T-helper 9 cell (primary cell): Measurements from ENCODE around the gene RIPPLY3.

ENCODE experiments used
- DNase-seq: peaks from one replicate; pipeline ENCODE4 v3.0.0-alpha.2; 2020
- total RNA-seq, 2 donors: gene quantifications; one replicate each; lab custom pipeline; 2026; lab: John Stamatoyannopoulos, UW

The RIPPLY3 gene, protein sequence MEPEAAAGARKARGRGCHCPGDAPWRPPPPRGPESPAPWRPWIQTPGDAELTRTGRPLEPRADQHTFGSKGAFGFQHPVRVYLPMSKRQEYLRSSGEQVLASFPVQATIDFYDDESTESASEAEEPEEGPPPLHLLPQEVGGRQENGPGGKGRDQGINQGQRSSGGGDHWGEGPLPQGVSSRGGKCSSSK
- 0 reads per million in 2 donors for total RNA-seq

DNA sequence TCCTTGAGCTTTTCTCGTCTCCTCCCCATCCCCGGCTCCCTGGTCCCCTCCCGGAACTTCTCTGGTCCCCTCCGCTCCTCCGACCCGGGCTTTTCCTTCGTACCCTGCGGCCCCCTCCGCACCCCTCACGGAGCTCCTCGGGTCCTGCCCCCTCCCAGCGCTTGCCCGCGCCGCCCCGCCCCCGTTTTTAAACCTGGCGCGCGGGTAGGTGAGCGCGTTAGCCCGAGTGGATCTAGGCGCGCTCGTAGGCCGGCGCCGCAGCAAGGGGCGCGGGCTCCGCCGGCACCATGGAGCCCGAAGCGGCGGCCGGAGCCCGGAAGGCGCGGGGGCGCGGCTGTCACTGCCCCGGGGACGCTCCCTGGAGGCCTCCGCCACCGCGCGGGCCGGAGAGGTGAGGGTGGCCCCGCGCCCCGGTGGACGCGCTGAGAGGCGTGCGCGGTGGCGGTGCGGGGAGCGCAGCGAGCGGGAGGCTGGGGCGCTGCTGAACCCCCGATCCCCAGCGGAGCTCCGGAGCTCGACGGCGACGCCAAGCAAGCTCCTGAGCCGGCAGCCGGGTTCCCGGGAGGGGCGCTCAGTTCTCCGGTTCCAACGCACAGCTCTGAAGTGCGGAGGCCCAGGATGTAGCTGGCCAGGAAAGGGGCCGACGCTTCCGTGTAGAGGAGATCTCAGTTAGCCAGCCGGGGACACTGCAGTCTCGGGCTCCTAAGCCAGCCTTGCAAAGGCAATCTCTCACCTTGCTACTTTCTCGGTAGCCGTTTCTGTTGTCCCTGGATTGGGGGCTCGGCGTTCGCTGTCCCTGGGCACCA is at the start of gene RIPPLY3:
Gene RIPPLY3, plus strand, starts transcription at position 217 of the 806 bp plus-strand sequence. Its CDS starts 71 bp downstream, at position 288.
- no peak for DNase-seq

DNA sequence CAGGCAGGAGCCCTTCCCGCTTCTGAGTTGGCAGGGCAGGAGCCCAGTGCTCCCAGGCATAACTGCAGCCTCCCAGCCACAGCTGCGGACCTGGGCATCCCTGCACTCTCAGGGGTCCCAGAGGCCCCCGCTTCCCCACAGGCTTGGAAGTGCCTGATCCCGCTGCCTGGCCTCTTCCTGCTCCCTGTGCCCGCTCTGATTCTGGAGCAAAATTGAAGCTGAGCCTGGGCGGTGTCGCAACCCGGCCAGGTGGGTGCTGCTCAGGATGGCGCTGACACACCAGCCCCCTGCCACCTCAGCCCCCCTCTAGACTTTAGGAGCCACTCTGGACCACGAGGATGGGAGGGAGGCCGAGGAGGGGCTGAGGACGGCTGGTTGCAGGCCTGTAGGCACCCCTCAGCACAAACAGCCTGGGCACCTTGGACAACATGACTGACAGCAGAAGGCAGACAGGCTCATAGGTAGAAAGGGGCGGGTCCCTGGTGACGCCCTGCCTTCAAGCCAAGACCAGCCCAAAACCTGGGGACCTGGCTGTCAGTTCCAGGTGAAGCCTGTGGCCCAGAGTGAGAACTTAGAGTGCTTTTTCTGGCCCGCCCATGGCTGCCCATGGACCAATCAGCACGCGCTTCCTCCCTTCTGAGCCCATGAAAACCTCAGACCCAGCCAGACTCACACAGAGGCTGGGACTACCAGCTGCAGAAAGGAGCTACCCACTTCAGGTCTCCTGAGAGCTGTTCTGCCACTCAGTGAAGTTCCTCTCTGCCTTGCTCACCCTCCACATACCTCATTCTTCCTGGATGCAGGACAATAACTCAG is 47.3 kb upstream of the RIPPLY3 start:
- DNase-seq: no peak

DNA sequence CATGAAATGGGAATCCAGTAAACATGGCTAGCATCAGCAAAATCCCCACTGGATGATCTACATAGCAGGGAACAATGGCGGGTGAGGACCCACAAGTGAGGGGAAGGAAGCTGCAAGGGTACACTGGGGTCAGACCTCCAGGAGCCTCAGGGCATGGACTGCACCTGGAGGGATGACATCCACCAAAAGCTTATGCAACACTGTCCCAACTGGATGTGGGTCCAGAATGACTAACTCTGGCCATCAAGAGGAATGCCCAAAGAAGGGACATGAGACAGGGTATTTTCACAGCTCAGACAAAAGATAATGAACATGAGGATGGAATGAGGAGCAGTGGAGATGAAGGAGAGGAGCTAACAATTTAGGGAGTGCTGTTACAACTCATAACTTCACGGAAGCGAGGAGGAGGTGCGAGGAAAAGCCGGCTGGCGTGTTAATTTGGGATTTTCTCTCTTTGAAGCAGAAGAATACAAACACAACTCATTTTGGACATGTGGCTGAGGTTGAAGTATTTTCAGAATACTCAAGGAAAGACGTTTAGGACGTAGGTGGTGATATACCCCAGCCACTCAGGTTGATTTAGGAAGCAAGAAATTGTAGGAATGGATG is 45.7 kb upstream of the RIPPLY3 start:
- no peak for DNase-seq

DNA sequence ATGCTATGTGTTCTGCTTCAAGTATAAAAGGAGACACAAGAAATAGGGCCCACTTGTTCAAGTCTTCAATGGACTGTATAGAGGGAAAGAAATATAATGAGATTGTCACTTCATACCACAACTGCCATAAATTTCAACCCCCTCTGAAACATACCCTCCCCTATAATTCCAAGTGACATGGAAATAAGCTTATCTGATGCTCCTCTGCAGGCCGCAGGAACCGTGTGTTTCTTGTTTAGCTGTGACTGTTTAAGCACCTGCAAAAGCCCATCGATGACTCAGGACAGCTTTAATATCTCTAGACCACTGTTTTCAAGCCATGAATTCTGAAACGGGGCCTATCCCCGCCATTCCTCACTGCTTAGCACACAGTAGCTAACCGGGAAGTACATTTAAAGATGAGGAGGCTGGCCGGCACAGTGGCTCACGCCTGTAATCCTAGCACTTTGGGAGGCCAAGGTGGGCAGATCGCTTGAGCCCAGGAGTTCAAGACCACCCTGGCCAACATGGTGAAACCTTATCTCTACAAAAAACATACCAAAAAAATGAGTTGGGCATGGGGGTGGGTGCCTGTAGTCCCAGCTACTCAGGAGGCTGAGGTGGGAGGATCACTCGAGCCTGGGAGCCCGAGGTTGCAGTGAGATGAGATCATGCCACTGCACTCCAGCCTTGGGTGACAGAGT is 44.3 kb upstream of the RIPPLY3 start:
- DNase-seq: no peak

DNA sequence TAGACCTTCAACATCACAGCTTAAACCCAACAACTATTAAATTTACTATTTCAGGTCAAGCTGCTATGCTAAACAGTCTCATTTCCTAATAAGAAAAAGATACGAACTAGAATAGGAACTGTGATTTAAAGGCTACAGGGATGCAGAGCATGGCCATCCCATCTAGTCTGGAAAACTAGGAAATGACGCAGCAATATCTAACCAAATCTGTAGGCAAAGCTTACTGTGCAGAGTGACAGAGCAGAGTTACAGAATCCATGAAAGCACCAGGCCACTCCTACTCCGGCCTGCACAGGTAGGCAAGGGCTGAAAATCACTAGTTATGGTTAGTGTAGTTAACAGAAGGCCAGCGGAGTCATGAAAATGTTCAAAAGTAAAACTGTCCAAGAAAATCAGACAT is 42.1 kb upstream of the RIPPLY3 start:
- no peak for DNase-seq

DNA sequence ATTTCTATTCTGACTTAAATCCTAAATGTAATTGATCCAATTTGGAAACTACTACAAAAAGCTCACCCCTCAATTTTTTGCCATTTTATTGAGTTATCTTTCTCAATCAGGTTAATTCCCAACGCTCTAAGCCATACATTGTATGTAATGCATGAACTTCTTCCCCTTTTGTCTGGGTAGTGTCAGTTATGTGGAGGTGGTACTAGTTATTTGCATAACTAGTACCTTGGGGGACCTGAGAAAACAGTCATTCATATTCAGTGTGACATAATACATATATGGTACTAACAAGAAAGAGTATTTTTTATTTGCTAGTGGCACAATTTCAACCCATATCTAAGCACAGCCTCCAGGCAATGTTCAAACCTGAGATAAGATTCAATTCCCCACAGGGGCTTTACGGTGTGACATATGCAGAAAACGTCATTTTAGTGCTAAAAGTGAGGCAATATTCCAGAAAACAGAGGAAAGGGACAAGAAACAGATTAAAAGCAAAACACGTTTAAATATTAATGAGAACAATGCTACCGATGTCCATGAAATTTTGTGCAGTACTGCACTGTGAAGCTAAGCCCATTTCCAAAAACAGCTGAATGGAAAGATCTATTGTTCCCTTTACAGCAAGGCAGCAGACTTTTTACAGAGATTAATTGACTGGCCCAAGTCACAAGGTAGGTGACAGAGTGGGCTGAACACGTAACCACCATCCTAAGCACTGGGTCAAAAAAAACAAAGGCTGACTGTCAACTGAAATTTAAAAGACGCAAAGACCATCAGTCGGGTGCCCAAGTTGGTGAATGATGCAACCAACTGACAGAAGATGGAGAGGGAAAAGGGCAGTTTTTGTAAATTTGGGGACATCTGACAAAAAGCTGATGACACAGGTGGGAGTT is 41.4 kb upstream of the RIPPLY3 start:
- DNase-seq: no peak

DNA sequence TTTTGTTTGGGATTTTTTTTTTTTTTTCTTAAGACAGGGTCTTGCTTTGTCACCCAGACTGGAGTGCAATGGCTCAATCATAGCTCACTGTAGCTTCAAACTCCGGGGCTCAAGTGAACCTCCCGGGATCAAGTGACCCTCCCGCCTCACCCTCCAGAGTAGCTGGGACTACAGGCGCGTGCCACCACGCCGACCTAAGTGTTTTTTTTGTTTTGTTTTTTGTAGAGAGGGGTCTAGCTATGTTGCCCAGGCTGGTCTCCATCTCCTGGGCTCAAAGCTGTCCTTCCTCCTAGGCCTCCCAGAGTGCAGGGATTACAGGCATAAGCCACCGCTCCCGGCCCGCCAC is 40.8 kb upstream of the RIPPLY3 start:
- no peak for DNase-seq

DNA sequence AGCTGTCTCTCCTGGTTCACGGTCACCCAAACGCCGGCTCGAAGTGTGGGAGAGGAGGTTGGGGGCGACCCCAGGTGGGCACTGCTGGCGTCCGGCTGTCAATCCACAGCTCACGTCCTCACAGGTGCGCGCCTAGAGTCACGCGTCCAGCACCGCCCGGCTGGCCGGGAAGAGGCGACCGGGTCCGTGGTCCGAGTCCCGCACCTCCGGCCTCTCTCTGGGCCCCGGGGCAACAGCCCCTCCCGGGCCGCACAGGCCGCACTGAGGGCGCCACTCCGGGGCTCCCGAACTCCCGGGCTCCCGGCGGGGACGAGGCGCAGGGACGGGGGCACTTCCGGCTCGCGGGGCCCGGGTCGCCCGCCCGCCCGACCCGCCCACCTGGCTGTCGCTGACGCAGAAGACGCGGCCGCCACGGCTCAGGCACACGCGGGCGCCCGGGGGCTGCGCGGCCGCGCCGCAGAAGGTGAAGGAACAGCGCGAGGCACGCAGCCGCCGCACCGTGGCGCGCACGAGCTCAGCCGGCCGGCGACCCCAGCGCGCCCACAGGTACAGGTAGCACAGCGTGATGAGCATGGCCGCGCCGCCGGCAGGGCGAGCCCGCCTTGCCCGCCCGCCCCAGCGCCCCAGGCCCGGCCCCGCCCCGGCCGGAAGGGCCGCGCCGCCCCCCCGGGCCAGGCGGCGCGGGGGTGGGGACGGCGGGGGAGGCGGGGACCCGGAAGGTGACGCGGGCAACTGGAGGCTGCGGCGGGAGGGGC is 40.3 kb upstream of the RIPPLY3 start, which contains the start of gene HLCS:
Gene HLCS, minus strand, starts transcription at position 604 of the 755 bp plus-strand sequence. Its CDS starts 31 bp downstream, at position 573.
- DNase-seq: peak; percentile 63

DNA sequence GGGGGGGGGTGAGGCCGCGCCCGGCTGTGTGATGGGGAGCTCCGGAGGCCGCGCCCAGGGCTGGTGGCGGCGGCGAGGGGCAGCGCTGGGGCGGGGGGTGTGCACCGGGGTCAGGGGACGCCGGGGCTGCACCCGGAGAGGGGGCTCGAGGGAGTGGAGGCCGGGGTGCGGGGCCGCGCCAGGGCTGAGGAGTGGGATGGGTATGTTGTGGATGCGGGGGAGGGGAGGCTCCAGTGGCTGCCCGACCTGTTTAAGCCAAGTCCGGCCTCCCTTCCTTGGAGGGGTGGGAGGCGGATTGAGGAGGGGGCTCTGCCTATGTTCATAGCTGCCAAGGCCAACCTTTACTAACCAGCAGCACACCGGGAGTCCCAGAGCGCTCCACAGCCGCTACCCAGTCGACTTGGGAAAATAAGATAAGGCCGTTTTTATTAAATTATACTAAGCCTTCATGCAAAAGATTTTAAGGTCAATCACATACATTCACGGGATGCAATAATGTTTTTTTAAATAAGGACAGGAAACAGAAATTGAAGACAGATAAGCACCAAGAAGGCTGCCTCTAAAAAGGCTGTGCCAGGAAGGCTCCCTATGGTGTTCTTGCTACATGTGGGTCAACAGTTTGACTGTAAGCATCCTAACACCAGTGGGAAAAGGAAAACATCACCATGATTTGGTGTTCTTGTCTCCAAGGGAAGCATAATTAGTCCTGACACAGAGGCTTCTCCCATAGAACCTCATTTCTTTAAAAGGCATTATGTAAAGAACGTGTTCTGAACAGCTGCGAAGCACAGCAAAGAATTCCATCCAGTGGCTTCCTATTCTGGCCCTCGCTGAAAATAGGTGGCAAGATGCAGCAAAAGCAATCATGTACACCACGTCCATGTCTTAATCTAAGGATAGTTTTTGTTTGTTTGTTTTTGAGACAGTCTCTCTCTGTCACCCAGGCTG is 39.4 kb upstream of the RIPPLY3 start:
- DNase-seq: no peak

DNA sequence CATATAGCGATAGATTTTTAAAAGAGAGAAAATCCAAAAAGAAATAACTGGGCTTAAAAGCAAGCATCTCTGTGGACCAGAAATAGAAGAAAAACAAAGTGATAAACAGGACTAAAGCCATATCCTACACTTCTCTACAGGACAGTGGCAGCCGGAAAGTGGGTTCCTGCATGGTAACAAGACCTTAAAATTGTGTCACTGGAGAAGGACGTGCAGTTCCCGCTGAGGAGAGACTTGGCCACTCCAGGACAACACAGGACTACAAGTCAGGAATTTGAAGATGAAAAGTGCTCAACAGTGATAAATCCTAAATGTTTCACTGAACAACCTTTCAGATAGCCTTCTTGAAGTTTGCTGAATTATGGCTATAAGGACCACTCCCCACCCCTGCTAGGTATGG is 38.1 kb upstream of the RIPPLY3 start:
- no peak for DNase-seq

DNA sequence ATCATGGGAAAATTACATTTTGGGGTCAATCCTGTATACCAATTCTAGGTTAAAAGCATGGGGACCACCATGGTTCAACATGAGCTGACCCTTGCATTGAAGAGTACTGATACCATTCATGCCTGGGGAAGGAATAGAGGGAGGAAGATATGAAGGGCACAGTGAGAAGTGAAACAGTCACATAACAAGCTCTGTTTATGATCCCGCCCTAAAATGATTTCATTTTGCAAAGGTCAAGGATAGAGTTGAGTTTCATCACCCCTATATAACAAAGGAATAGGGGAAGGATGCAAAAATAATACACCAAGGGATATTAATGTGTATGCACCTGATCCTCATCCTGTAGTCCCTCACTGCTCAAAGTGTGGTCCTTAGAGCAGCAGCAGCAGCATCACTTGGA is 37.5 kb upstream of the RIPPLY3 start:
- no peak for DNase-seq

DNA sequence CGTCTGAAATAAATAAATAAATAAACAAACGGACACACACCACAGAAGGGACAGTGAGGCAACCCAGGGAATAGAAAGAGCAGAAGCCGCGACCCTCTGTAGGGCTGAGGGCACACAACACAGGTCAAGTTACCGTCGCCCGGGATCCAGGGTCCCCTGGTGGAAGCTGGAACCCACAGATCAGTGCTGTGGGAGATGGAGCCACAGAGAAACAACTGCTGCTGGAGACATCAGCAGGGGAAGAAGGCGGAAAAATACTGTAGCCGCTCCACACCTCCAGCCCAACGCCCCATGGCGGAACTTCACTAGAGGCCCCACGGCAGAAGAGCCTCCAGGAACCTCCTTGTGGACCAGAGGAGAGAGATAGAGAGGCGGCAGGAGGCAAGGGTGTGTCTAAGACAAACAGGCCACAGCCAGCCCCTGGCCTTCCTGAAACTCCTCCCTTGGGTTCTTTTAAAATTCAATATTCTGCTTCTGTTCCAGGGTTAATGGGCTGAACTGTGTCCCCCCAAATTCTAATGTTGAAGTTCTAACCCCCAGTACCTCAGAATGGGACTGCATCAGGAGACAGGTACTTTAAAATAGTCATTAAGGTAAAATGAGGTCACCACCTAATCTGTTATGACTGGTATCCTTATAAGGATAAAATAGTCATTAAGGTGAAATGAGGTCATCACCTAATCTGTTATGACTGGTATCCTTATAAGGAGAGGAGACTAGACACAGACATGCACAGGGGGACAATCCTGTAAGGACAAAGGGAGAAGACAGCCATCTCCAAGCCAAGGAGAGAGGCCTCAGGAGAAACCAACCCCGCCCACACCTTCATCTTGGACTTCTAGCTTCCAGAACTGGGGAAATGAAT is 32.3 kb upstream of the RIPPLY3 start:
- DNase-seq: no peak

DNA sequence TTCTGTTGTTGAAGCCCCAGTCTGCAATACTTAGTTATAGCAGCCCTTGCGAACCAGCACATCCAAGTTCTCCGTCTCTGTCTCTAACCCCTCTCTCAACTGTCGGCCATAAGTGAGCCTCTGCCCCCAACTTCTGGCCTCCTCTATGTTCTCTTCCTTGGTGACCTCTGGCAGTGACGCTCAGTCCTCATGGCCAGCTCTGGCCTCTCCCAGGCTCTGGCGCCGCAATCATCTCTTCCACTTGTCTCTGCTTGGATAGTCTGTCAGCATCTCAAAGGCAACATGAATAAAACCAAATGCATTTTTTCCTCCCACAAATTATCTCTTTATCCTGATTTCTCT is 31.7 kb upstream of the RIPPLY3 start:
- no peak for DNase-seq

DNA sequence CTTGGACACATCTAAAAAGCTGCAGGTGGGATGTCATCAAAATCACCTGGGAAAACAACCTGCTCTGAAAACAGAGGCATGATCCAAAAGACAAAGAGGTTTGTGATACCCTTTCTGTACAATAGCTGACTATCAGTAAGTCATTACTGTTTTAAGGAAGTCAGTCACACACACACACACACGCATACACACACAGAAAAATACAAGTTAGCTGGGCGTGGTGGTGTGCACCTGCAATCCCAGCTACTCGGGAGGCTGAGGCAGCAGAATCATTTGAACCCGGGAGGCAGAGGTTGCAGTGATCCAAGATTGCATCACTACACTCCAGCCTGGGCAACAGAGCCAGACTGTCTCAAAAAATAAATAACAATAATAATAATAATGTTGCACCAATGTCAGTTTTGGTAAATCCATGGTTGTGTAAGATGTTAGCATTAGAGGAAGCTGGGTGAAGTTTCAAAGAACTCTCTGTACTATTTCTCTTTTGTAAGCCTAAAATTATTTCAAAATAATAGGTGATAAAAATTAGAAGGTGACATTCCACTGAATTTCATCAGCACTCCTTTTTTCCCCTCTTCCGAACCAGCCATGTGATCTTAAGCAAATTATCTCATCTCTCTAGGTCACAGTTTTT is 30.2 kb upstream of the RIPPLY3 start:
- no peak for DNase-seq

DNA sequence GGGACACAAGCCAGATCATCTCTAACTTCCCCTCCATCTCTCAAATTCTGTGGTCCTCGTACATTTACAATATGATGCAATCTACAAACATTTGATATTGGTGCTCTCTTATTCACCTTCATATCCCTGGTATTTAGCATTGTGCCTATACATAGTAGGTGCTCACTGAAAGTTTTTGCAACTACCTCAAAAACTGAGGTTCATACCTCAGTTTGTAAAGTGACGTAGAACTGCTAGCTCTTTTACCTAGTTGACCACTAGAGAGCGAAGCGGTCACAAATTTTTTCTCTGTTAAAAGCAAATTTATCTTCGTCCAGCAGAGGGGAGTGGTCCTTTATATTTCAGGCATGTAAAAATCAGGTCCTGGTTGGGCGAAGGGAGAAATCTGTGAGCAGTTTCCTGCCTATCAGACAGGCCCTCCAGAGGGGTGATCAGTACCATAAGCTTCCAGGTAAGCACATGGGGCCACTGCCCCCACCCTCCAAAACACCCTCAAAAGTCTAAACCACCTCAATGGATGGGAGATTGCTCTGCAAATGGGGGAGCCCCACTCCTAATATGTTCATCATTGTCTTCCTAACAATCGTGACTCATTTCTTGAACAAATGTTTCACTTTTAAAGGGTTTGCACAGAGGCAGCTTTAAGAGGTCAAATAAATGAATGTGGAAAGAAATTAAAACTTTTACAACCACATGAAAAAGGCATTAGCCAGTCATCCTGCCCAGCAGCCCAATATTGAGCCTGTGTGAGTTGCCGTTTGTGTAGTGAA is 29.4 kb upstream of the RIPPLY3 start:
- no peak for DNase-seq

DNA sequence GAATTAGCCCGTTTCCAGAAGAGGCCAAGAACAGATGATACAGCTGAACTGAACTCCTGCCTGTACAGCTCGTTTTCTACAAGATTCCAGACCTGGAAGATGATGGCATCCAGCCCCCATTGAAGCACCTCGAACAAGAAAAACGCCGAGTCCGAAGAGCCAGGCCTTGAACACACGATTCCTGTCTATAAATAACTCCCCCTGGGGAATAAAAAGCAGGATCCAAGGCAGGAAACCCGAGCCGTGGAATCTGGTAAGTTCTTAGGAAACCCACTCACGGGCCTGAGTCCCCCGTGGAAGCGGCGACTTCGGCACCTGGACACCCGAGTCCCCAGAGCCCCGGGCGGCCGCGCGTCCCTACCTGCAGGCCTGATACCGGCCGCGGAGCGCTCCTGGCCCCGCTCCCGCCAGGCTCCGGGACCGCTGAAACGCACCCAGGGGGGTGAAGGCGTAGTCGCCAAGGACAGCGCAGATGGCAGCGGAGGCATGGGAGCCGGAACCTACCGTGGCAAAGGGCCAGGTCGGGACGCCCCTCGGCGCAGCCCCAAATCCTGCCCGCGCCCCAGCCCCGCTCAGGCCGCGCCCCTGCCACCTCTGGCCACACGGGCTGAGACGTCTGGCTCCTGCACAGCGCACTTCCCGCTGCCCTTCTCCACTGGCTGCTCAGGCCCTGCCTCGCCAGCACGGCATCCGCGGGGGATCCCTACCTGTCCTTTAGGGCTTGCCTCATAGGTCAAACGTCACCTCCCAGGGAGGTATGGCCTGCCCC is 26.0 kb upstream of the RIPPLY3 start:
- no peak for DNase-seq

DNA sequence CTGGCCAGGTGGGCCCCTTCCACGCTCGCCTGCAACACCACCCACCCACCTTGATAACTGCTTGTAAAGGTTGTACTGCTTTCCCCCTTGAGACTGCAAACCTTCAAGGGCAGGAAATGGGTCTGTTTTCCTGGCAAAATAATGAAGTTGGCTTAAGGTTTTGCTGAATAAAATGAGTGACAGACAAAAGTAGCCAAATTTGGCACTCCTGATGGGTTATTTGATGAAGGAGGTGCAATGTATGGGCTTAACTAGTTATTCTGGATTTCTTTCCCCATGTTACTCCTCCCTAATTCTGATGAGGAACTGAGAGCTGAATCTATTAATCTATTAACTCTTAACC is 25.5 kb upstream of the RIPPLY3 start:
- DNase-seq: no peak
